Central memory CD4-positive, alpha-beta T cell (primary cell): ENCODE data around the gene KLRK1.
"Not testable (repeated sequence)": the region's sequence is repeated elsewhere in the genome, so short reads cannot be mapped to it uniquely, and the experiment has no call there.

ENCODE experiments used
- DNase-seq: peaks from one replicate; pipeline ENCODE4 v3.0.0; 2022
- total RNA-seq, 3 experiments: gene quantifications; one replicate each; lab custom pipeline; 2026; lab: John Stamatoyannopoulos, UW

Gene KLRK1
- total RNA-seq = 0 to 0.05 (median 0) reads per million in 3 experiments

DNA sequence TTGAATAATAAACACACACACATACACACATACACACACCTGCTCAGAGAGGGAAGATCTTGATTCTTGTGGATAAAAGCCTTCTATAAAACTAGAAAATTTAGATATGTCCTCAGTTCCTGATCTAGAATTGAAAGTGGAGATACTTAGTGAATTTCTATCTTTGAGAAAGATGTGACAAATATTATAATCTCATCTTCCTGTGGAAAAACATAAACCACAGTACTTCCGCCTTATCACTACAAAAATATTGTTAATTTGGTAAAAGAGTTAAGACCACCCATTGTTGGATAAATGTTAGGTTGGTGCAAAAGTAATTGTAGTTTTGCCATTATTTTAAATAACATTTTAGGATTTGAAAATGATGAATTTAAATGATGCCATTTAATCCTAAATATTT is at the start of gene KLRK1:
Gene KLRK1 (minus strand): TSS at position 138 of the 400 bp plus-strand sequence. CDS start 1,231 bp downstream, outside the sequence.
- DNase-seq = no peak

DNA sequence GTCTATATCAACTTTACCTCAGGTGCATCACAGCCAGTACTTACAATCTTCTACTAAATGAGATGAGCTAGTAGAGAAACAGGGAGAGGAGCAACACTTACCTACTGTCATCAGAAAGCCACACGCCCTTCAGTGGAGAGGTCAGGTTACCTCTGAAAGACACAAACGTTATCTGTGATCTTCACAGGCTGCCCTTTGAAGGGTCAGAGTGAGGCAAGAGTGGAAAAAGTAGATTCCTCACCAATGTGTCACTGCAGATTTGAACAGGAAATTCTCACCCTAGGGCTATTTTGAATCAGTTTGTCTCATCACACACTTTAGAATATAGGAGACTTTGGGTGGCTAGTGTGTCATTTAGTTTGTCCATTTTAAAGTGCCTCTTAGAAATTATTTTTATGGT is 47.8 kb upstream of the KLRK1 start:
- not testable (repeated sequence) for DNase-seq

DNA sequence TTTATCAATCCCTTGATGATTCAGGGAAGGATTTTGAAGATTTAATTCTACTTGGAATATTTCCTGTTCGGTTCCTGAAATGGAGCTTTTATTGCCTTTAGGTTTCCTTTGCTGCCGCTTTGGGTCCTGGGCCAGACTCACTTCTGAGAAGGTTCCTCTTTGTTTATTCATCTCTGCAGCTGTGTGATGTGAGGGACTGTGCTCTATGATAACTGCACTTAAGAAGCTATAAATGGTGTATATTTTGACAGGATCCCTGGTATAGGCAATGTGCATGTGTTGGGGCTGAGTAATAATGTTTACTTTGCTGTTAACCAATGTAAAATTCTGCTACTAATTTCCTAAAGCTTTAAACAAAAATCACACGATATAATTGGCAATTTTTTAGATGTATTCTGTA is 46.0 kb upstream of the KLRK1 start, which contains the start of gene KLRC2:
Gene KLRC2 (minus strand): TSS at position 195 of the 400 bp plus-strand sequence. CDS start 24 bp downstream, at position 171.
- not testable (repeated sequence) for DNase-seq

DNA sequence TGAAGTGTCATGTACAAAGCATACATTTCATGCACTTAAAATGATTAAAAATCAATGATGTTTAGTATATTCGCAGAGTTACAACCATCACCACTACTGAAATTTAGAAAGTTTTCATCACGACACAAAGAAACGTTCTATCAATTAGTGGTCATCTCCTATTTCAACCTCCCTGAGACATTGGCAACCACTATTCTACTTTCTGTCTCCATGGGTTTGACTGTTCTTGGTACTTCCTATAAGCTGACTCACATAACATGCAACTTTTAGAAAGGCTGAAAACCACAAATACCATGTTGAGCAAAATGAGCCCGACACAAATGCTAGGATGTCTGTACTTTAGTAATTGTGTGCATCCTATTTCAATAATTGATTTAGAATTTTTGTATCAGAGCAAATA is 40.8 kb upstream of the KLRK1 start:
- DNase-seq = not testable (repeated sequence)

DNA sequence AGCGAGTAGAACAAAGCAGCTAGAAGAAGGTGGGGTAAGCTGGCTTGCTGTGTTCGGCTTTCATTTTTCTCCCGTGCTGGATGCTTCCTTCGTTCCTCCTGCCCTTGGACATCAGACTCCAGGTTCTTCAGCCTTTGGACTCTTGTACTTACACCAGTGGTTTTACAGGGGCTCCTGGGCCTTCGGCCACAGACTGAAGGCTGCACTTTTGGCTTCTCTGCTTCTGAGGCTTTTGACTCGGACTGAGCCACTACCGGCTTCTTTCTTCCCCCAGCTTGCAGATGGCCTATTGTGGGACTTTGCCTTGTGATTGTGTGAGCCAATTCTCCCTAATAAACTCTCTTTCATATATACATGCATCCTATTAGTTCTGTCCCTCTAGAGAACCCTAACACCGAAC is 36.1 kb upstream of the KLRK1 start:
- DNase-seq = not testable (repeated sequence)

DNA sequence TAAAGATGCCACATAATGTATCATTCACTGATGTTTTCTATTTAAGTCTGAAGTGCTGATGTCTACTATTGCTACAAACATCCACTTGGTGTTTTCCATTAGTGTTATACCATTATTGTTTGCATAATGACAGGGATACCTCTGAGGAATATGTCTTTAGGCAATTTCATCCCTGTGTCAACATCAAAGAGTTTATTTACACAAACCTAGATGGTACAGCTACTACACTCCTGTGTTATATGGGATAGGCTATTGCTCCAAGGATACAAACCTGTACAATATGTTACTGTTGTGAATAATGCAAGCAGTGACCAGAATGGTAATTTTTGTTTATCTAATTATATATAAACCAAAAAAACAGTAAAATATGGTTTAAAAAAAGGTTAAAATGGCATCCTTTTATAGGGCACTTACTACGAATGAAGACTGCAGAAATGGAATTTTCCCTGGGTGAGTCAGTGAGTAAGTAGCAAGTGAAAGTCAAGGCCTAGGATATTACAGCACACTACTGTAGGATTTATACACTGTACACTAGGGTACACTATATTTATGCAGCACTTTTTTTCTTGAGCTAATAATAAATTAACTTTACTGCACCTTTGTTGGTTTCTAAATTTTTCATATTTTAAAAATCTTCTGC is 34.5 kb upstream of the KLRK1 start:
- not testable (repeated sequence) for DNase-seq

DNA sequence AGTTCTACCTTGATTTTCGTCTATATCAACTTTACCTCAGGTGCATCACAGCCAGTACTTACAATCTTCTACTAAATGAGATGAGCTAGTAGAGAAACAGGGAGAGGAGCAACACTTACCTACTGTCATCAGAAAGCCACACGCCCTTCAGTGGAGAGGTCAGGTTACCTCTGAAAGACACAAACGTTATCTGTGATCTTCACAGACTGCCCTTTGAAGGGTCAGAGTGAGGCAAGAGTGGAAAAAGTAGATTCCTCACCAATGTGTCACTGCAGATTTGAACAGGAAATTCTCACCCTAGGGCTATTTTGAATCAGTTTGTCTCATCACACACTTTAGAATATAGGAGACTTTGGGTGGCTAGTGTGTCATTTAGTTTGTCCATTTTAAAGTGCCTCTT is 32.3 kb upstream of the KLRK1 start:
- DNase-seq = not testable (repeated sequence)

DNA sequence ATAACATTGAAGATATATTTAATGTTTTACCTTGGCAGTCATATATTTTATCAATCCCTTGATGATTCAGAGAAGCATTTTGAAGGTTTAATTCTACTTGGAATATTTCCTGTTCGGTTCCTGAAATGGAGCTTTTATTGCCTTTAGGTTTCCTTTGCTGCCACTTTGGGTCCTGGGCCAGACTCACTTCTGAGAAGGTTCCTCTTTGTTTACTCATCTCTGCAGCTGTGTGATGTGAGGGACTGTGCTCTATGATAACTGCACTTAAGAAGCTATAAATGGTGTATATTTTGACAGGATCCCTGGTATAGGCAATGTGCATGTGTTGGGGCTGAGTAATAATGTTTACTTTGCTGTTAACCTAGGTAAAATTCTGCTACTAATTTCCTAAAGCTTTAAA is 30.5 kb upstream of the KLRK1 start, which contains the start of gene KLRC3:
Gene KLRC3 (minus strand): TSS at position 262 of the 400 bp plus-strand sequence. CDS start 45 bp downstream, at position 217.
- not testable (repeated sequence) for DNase-seq

DNA sequence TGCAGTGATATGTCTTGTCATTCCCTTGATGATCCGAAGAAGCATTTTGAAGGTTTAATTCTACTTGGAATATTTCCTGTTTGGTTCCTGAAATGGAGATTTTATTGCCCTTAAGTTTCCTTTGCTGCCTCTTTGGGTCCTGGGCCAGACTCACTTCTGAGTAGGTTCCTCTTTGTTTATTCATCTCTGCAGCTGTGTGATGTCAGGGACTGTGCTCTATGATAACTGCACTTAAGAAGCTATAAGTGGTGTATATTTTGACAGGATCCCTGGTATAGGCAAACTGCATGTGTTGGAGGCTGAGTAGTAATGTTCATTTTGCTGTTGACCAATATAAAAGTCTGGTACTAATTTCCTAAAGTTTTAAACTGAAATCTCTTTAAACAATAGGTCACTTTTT is 19.6 kb upstream of the KLRK1 start, which contains the start of gene KLRC4:
Gene KLRC4 (minus strand): TSS at position 366 of the 400 bp plus-strand sequence. CDS start 182 bp downstream, at position 184.
- DNase-seq = no peak

DNA sequence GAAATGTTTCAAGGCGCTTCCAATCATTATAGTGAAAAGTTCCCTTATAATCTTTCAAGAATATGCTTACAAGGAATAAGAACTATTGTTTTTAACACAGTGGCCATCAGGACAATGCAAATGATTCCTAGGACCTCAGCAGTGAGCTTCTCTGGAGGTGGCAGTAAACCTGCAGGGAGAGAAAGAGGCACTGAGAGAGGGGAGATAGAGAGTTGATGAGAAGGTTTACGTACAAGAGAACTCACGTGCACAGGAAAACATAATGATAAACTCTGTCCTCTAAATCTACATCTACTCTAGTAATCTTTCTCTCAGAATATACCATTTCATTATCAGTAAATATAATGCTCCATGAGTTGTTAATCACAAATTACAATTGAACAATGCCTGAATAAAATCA is 19.0 kb upstream of the KLRK1 start:
- DNase-seq = no peak

DNA sequence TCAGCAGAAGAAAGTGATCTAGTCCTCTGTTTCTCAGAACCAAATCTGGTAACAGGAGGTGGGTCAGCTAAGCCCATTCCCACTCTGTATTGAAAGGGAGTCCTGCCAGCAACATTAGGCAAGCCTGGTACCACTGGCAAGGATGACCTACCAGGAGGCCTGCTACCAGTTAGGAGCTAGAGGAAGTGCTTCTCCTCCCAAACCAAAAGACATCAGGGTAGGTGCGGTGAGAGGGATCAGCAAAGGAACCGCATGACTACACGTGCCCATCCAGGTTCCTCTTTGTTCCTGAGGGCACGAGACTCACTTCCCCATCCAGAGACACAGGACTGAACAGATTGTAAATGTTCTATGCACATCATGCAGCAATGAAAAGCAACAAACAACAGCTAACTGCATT is 16.9 kb upstream of the KLRK1 start:
- no peak for DNase-seq

DNA sequence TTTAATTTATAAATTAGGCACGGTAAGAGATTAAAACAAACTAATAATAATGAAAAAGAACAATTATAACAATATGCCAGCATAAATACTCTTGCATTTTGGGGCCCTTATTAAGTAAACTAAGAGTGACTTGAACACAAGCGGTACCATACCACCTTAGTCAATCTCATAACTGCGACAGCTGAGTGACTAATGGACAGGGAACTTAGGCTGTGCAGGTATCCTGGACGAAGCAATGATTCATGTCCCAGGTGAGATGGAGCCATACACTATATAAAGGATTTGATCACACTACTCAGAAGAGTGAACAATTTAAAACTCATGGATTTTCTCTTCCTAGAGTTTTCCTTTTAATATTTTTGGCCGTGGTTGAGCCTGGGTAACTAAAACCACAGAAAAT is 15.5 kb upstream of the KLRK1 start:
- DNase-seq = no peak

DNA sequence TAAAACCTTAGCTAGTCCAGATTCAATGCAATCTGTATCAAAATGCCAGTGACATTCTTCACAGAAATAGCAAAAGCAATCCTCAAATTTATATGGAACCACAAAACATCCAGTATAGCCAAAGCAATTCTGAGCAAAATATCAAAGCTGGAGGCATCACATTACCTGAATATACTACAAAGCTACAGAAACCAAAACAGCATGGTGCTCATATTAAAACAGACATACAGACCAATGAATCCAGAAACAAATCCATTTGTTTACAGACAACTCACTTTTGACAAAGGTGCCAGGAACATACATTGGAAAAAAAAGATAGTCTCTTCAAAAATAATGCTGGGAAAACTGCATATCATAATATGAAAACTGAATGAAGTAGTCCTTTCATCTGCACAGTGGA is 15.0 kb upstream of the KLRK1 start:
- DNase-seq = no peak

DNA sequence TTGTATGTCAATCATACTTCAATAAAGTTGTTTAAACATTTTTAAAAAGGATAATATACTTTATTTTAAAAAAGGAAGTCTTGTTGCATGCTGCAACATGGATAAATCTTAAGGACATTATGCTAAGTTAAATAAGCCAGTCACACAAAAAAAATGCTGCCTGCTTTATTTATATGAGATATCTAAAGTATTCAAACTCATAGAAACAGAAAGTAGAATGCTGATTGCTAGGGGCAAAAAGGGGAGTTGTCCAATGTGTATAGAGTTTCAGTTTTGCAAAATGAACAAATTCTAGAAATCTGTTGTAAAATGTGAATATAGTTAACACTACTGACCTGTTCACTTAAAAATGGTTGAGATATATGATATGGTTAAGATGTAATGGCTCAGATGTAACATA is 11.0 kb upstream of the KLRK1 start:
- DNase-seq = no peak

DNA sequence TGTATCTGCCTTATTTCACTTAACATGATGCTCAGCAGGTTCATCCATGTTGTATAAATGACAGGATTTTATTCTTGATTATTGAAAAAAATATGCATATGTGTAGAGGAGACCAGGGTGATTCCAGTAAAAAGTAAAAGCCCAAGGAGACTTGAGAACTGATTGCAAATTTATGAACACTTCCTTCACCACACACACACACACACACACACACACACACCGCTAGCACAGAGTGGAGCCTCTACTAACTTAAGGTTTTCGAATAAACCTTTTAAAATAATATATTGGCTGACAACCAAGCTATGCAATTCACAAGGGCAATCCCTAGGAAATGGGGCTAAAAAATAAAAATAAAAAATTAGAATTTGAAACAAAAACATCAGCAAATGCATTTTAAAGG is 8.3 kb upstream of the KLRK1 start:
- DNase-seq = no peak

DNA sequence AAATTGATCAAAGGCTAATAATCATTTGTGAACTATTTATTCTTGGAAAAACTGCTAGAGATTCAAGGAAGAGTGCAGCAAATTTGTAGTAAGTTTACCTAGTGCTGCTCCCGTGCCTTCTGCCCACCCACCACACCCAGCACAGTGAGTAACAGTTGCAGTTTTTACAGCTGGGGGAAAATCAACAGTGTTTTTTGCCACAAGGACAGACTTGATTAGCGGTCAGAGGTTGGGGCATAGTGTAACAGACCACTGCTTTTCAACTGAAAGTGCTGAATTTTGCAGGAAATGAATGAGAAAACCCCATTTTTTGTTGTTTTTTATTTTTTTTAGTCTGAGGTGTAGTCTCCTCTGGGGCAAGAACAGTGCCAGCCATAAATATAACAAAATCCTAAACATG is 7.5 kb upstream of the KLRK1 start:
- no peak for DNase-seq

DNA sequence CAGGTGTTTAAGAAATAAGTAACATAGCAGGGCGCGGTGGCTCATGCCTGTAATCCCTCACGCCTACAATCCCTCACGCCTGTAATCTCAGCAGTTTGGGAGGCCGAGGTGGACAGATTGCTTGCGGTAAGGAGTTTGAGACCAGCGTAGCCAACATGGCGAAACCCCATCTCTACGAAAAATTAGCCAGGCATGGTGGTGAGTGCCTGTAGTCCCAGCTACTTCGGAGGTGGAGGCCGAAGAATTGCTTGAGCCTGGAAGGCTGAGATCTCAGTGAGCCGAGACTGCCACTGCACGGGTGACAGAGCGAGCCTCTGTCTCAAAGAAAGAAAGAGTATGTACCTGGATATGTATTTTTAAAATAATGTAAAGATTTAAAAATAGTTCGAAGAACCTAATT is 6.3 kb upstream of the KLRK1 start:
- DNase-seq = not testable (repeated sequence)

DNA sequence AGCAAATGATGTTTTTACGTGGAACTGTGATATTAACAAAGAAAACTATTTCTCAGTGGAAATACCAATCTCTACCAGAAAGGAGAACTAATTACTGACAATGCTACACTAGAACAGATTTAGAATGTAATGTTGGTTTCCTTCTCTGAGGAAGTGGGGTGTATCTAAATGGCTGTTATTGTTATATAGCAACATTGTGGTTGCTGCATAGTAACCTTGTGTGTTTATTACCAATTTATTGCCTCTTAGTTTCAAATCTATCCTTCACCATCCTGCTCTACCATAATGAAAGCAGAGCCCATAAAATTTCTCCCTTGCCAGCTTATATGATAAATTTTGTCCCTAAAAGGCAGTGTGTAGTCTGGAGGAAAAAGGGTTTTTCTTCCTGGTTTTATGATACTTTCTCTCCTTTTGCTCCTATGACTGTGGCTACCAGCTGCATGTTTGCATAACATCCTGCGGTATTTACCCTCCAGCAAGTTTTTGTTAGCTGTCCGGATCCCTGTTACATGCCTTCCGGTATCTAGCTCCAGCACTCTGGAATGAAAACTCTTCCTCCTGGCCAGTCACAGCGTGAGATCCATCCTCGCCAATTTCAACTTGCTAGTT is 5.7 kb upstream of the KLRK1 start:
- no peak for DNase-seq

DNA sequence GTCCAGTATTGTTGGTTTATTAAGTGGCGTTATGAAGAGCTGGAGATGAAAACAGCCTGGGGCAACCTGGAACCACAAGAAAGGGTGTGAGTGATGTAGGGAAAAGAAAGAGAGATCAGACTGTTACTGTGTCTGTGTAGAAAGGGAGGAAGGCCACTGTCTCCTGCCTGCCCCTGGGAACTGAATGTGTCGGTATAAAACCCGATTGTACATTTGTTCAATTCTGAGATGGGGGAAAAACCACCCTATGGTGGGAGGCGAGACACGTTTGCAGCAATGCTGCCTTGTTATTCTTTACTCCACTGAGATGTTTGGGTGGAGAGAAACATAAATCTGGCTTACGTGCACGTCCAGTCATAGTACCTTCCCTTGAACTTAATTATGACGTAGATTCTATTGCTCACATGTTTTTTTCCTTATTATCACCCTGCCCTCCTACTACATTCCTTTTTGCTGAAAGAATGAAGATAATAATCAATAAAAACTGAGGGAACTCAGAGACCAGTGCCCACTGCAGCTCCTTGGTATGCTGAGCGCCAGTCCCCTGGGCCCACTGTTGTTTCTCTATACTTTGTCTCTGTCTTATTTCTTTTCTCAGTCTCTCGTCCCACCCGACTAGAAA is 4.8 kb upstream of the KLRK1 start:
- DNase-seq = not testable (repeated sequence)

DNA sequence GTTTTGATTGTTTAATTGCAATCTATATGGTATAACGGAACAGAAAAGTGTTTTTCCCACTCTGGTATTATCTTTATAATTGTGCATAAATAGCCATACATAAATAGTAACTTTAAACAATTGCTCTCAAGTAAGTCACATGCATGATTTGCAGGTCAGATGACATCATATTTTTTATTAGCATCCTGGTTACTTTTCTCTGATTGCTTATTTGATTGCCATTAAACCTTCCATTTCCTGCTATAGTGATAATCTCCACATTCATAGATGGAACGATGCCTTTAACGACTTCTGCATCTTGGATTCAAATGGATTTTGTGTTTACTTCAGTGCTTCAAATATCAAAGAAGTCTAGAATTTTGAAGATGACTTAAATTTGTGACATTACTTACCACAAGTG is 3.5 kb upstream of the KLRK1 start:
- DNase-seq = no peak

DNA sequence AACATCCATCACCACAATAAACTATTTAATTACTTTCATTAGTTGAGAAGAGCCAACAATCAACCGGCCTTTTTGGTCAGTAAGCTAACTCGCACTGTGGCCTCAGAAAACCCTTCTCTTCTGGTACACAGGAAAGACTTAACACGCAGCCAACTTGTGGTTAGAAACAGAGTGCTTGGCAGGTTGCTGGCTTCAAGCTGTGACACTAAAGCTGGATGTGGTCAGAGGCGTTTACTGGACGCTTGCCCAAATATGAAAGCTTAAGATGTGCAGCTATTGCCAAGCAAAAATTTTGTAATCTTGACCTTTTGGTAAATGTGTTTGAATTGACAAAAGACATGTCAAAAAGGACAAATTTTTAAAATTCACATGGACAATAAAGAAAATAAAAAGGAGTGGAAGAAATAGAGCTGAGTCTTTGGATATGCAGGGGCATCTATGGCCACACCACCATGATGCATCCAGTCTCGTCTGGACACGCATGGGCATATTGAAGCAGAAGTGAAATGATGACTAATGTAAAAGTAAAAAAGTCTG is 2.6 kb upstream of the KLRK1 start:
- DNase-seq = no peak

DNA sequence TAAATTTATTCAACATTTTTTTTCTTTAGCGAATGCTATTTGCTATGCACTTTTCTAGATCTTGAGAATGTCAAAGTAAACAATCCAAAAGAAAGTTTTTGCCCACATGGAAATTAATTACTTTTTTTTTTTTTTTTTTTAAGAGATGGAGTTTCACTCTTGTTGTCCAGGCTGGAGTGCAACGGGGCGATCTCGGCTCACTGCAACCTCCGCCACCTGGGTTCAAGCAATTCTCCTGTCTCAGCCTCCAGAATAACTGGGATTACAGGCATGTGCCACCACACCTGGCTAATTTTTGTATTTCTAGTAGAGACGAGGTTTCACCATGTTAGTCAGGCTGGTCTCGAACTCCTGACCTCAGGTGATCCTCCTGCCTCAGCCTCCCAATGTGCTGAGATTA is 1.1 kb upstream of the KLRK1 start:
- not testable (repeated sequence) for DNase-seq

DNA sequence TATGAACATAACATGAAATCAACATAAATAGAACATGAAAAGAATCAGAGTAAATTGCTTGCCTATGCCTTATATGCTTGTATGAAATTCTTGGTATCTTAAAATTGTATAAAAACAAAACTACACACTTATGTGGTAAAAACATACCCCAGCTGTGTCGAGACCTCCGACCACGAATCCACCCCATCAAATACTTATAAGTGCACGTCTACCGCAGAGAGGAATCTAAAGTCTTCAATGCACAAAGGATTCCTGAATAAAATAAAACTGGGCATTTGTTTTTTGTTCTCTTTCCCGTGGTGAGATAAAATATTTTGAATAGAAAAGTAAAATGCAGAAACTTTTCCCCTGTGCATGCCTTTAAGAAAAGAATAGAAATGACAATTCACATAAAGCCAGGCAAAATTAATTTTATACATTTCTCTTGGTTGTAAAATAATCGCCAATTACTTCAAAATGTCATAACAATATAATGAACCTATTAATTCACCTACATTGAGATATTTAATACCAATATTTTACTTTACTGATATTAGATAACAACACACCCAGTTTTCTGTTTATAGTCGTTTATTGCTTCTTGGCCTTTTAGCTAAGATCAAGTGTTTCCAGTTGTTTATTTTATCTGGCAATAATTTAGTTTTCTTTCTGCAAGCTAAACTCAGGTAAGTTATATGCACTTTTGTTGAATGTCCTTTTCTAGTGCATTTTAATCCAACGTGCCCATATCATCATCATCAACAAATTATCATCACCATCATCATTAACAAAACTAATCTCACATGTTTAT is 1.0 kb downstream of the KLRK1 start:
- DNase-seq = no peak
